ENCODE measurements around the gene TMEM141. TPM values are rescaled to one million over a fixed set of nuclear protein-coding genes. Genes with fewer than 3 reads are reported as not detected.
"Not testable (repeated sequence)": the region's sequence is repeated elsewhere in the genome, so short reads cannot be mapped to it uniquely, and the experiment has no call there.

The TMEM141 gene
- total RNA-seq, 1 donor: 30.8 TPM

DNA sequence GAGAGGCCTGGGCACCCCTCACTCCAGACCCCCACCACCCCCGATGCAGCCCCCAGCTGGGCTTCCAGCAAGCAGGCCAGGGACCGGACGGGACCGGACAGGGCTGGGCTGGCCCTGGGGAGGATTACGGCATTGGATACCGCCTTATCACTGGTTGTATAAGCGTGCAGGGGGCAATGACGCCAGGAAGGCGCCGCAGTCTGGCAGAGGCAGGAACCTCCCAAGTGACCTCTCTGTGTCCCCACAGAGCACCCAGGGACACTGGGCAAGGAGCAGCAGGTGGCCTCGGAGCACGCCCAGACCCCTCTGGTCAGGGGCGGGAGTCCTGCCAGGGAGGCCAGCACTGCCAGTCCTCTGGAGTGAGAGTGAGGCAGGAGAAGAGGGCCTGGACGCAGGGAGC is 26.1 kb upstream of the TMEM141 start:
- no peak for DNase-seq (ENCODE audit: low read depth)
- TF ChIP-seq CTCF (IDR thresholded peaks at IDR 0.05; ENCODE audit: insufficient read depth, low read length): no peak
- no peak overlapping the region for H3K4me3 ChIP-seq (ENCODE audit: low read depth, low read length)

GRCh38 chr9:136765745-136766409 is 25.3 kb upstream of the TMEM141 start:
- DNase-seq (ENCODE audit: low read depth); H3K4me3 ChIP-seq (ENCODE audit: low read depth, low read length): not testable (repeated sequence)

DNA sequence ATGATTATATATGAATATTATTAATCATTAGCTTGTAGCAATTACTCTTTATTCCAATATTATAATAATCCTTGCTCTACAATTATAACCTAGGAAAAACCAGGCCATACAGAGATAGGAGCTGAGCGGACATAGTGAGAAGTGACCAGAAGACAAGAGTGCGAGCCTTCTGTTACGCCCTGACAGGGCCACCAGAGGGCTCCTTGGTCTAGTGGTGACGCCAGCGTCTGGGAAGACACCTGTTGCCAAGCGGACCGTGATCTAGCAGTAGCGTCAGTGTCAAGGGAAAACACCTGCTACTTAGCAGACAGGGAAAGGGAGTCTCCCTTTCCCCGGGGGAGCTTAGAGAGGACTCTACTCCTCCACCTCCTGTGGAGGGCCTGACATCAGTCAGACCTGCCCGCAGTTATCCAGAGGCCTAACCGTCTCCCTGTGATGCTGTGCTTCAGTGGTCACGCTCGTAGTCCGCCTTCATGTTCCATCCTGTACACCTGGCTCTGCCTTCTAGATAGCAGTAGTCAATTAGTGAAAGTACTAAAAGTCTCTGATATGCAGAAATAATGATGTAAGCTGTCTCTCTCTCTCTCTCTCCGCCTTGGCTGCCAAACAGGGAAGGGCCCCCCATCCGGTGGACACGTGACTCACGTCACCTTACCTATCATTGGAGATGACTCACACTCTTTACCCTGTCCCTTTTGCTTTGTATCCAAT is 24.6 kb upstream of the TMEM141 start:
- not testable (repeated sequence) for H3K4me3 ChIP-seq (ENCODE audit: low read depth, low read length)
- peak; percentile 32 for DNase-seq (ENCODE audit: low read depth)

DNA sequence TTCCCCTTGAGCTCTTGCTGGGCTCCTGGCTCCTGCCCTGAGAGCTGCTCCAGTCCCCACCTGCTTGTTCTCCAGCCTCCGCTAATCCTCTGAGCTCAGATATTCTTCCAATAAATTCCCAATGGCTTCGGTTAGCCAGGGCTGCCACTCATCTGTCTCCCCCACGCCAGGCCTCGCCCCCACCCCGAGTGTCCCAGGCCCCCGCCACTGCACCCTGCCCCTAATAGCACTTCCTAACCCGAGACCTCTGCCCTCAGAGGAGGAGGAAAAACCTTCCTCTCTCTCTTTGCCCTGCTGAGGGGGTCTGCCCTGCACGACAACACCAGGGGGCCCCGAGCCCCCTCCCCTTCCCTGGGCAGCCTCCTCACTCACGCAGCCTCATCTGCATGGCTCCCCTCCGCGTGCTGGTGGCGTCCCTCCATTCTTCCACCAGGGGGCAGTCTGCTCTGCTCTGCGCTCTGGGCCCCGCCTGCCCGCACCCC is 21.4 kb upstream of the TMEM141 start:
- no peak overlapping the region for H3K4me3 ChIP-seq (ENCODE audit: low read depth, low read length)
- peak; percentile 63 for TF ChIP-seq CTCF (IDR thresholded peaks at IDR 0.05; ENCODE audit: insufficient read depth, low read length)
- DNase-seq (ENCODE audit: low read depth): no peak

DNA sequence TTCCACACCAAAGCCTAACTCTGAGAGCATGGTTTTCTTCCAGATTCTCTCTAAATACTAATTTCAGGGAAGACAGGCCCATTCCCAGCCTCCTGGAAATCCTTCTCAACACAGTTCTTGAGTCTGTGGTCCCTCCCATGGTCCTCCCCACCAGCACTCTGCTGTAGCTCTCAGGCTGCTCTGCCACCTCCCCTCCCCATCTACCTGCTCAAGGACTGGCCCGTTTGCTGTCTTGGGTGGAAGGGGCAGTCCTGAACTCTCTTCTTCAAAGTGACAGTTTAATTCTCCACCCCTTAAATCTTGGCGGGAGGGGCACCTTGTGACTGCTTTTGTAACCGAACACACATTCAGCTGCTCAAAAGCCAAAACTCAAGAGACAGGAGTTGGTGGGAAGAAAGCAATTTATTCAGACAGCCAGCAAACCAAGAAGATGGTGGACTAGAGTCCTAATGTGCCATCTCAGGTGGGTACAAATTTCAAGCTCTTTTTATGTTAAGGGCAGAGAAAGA is 19.2 kb upstream of the TMEM141 start:
- no peak for DNase-seq (ENCODE audit: low read depth)
- no peak overlapping the region for H3K4me3 ChIP-seq (ENCODE audit: low read depth, low read length)
- TF ChIP-seq CTCF (IDR thresholded peaks at IDR 0.05; ENCODE audit: insufficient read depth, low read length): no peak

- H3K4me3 ChIP-seq (ENCODE audit: low read depth, low read length): no peak overlapping the region
- no peak for DNase-seq (ENCODE audit: low read depth)
- no peak for TF ChIP-seq CTCF (IDR thresholded peaks at IDR 0.05; ENCODE audit: insufficient read depth, low read length)
Measured at GRCh38 chr9:136773386-136774044, 17.6 kb upstream of the TMEM141 start.

DNA sequence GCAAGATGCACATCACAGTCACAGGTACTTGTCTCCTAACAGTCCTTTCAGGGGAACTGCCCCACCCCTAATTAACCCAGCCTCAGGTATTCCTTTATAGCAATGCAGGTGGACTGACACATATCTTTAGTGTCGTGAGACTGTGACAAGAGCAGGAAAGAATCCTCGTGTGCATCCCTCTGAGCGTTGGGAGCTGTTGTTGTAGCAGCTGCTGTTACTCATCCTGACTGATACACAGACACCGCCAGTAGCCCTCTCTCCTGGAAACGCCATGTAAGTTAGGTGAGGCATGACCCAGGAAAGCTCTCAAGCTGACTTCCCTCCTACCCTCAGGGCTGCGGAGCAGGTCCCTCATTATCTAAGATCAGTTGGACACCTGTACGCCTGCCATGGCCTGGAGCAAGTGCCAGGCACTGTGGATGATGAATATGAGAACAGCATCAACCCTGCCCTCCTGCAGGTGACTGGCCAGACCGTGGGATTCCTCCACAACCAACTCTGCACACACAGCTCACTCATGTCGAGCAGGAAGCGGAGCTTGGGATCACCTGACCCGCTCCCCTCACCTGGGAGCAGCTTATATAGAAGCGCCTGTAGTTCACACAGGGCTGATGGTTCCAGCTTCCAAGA is 16.6 kb upstream of the TMEM141 start:
- H3K4me3 ChIP-seq (ENCODE audit: low read depth, low read length): no peak overlapping the region
- no peak for DNase-seq (ENCODE audit: low read depth)
- no peak for TF ChIP-seq CTCF (IDR thresholded peaks at IDR 0.05; ENCODE audit: insufficient read depth, low read length)
